ENCODE data around the gene CNPY1.

Gene CNPY1

GRCh38 chr7:155562106-155562505 lies 15.7 kb upstream of the CNPY1 start:
- H3K27ac ChIP-seq, result no peak overlapping the region
- TF ChIP-seq CTCF (conservative IDR thresholded peaks at IDR 0.05) (no peak), ZFX (IDR thresholded peaks at IDR 0.05) (no peak)

GRCh38 chr7:155560982-155561686 lies 14.8 kb upstream of the CNPY1 start:
- no peak overlapping the region for H3K27ac ChIP-seq
- TF ChIP-seq ZFX (IDR thresholded peaks at IDR 0.05) (no peak), CTCF (conservative IDR thresholded peaks at IDR 0.05) (no peak)

- no peak for TF ChIP-seq ZFX (IDR thresholded peaks at IDR 0.05)
- no peak for TF ChIP-seq CTCF (conservative IDR thresholded peaks at IDR 0.05)
Observed at GRCh38 chr7:155560196-155560885, 14.0 kb upstream of the CNPY1 start.

GRCh38 chr7:155559519-155560108 lies 13.3 kb upstream of the CNPY1 start:
- TF ChIP-seq CTCF (conservative IDR thresholded peaks at IDR 0.05), result no peak
- TF ChIP-seq ZFX (IDR thresholded peaks at IDR 0.05), result no peak

More at GRCh38 chr7:155560196-155560885, 14.0 kb upstream of the CNPY1 start:
- no peak overlapping the region for H3K27ac ChIP-seq

GRCh38 chr7:155558961-155559360 lies 12.6 kb upstream of the CNPY1 start:
- no peak overlapping the region for H3K27ac ChIP-seq

More at GRCh38 chr7:155559519-155560108, 13.3 kb upstream of the CNPY1 start:
- no peak overlapping the region for H3K27ac ChIP-seq

GRCh38 chr7:155558351-155558750 lies 12.0 kb upstream of the CNPY1 start:
- TF ChIP-seq CTCF (conservative IDR thresholded peaks at IDR 0.05) (no peak), ZFX (IDR thresholded peaks at IDR 0.05) (no peak)
- no peak overlapping the region for H3K27ac ChIP-seq

More at GRCh38 chr7:155558961-155559360, 12.6 kb upstream of the CNPY1 start:
- TF ChIP-seq ZFX (IDR thresholded peaks at IDR 0.05), result no peak
- no peak for TF ChIP-seq CTCF (conservative IDR thresholded peaks at IDR 0.05)

GRCh38 chr7:155557778-155558177 lies 11.4 kb upstream of the CNPY1 start:
- no peak for TF ChIP-seq ZFX (IDR thresholded peaks at IDR 0.05)
- H3K27ac ChIP-seq, result no peak overlapping the region

All from C4-2B (cell line).